Measurements from ENCODE around the gene HCN1.
"Not testable (repeated sequence)": the region's sequence is repeated elsewhere in the genome, so short reads cannot be mapped to it uniquely, and the experiment has no call there.

Gene HCN1

DNA sequence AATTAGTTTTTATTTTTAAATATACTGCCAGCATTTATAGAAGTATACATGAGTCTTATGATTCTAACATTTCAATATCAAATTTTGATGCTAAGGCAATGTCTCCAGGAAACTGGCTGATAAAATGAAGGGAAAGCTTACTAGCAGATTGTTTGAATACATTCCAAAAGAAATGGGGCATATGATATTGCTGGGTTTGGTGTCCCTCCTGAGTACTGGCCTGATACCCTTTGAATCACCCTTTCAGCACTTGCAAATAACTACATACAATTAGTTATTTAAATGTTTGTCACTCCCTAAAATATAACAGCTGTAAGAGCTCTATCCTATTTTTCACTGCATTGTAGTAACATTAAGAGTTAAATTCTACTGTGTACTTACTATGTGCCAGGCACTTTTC lies 360.8 kb downstream of the HCN1 start:
- no peaks in the 10 kb centered on the region for H3K9me3 ChIP-seq
- no peaks in the 10 kb centered on the region for H3K27me3 ChIP-seq
- no peaks in the 10 kb centered on the region for H3K4me1 ChIP-seq (ENCODE audit: control insufficient read depth in 1 of 2, insufficient read depth in 1 of 2, low read depth in 1 of 2, low read length in 1 of 2)
- H3K36me3 ChIP-seq = no peaks in the 10 kb centered on the region
- H3K27ac ChIP-seq = no peak overlapping the region
- TF ChIP-seq, protein P1, sequence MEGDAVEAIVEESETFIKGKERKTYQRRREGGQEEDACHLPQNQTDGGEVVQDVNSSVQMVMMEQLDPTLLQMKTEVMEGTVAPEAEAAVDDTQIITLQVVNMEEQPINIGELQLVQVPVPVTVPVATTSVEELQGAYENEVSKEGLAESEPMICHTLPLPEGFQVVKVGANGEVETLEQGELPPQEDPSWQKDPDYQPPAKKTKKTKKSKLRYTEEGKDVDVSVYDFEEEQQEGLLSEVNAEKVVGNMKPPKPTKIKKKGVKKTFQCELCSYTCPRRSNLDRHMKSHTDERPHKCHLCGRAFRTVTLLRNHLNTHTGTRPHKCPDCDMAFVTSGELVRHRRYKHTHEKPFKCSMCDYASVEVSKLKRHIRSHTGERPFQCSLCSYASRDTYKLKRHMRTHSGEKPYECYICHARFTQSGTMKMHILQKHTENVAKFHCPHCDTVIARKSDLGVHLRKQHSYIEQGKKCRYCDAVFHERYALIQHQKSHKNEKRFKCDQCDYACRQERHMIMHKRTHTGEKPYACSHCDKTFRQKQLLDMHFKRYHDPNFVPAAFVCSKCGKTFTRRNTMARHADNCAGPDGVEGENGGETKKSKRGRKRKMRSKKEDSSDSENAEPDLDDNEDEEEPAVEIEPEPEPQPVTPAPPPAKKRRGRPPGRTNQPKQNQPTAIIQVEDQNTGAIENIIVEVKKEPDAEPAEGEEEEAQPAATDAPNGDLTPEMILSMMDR (IDR thresholded peaks at IDR 0.05) = no peak
- no peak overlapping the region for H3K4me3 ChIP-seq (ENCODE audit: low read depth in 1 of 2, low read length in 1 of 2)

DNA sequence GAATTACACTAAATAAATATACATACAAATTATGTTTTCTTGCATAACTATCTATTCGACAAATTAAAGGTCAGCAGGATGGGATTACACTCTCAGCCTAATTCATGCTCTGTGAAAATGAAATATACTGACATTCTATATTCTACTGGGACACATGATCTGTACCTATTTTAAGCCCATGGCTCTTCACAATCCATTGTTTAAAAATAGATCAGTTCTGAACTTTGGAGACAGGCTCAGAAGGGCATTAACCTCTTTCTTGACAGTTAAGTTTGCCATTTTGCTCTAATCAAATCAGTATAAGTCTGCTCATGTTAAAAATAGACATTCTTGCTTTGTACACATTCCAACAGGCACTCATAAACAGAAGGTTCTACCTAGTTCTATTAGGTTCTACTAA lies 361.2 kb downstream of the HCN1 start:
- H3K27ac ChIP-seq = no peak overlapping the region

DNA sequence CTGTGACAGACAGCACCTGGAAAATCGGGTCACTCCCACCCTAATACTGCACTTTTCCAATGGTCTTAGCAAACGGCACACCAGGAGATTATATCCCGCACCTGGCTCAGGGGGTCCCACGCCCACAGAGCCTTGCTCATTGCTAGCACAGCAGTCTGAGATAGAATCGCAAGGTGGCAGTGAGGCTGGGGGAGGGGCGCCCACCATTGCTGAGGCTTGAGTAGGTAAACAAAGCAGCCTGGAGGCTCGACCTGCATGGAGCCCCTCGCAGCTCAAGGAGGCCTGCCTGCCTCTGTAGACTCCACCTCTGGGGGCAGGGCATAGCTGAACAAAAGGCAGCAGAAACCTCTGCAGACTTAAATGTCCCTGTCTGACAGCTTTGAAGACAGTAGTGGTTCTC lies 383.6 kb downstream of the HCN1 start:
- H3K4me1 ChIP-seq (ENCODE audit: control insufficient read depth in 1 of 2, insufficient read depth in 1 of 2, low read depth in 1 of 2, low read length in 1 of 2); H3K27me3 ChIP-seq; H3K9me3 ChIP-seq; H3K4me3 ChIP-seq (ENCODE audit: low read depth in 1 of 2, low read length in 1 of 2); H3K36me3 ChIP-seq; H3K27ac ChIP-seq: not testable (repeated sequence)

More for the DNA sequence above, 361.2 kb downstream of the HCN1 start:
- H3K9me3 ChIP-seq = no peaks in the 10 kb centered on the region
- H3K36me3 ChIP-seq = no peaks in the 10 kb centered on the region
- no peak overlapping the region for H3K4me3 ChIP-seq (ENCODE audit: low read depth in 1 of 2, low read length in 1 of 2)
- no peaks in the 10 kb centered on the region for H3K4me1 ChIP-seq (ENCODE audit: control insufficient read depth in 1 of 2, insufficient read depth in 1 of 2, low read depth in 1 of 2, low read length in 1 of 2)
- H3K27me3 ChIP-seq = no peaks in the 10 kb centered on the region
- TF ChIP-seq, protein P1 (IDR thresholded peaks at IDR 0.05) = no peak

DNA sequence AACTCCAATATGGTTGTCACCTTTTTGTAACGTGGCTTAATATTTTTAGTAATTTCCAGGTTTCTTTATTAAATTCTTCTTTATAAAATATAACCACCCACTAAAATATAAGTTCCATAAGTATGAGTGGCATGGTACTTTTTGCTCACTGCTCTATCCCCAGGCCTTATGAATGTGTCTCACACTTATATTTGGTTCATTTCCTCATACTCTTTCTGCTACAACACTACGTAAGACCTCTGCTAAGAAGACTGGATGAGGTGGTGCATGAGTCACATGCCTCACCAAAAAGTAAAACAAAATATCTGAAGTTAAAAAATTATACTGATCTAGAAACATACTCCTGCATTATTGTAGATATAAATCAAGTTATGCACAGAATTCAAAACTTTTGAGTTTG lies 400.9 kb downstream of the HCN1 start:
- Histone ChIP-seq H3K27ac (no peak overlapping the region), H3K4me1 (ENCODE audit: control insufficient read depth in 1 of 2, insufficient read depth in 1 of 2, low read depth in 1 of 2, low read length in 1 of 2) (no peaks in the 10 kb centered on the region), H3K36me3 (no peaks in the 10 kb centered on the region), H3K9me3 (no peaks in the 10 kb centered on the region), H3K4me3 (ENCODE audit: low read depth in 1 of 2, low read length in 1 of 2) (no peak overlapping the region), H3K27me3 (no peaks in the 10 kb centered on the region)
- TF ChIP-seq, protein P1 (IDR thresholded peaks at IDR 0.05) = no peak

DNA sequence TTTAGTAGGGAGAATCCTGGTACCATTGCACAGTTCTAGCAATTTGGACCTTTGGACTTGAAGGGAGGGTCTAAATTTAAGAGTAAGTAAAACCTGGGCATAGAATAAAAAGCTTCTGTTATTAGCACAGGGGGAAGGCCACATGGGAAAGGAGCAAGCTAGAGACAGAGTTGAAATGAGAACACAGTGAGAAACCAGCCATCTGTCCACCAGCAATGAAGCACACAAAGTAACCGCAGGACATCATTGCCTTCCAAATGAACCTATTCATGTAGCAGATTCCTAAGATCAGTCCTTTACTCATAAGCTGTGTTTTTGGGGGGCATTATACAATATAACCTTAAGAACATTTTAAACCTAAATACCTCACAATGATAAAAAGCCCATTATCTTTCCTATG lies 407.4 kb downstream of the HCN1 start:
- Histone ChIP-seq H3K36me3 (no peaks in the 10 kb centered on the region), H3K4me3 (ENCODE audit: low read depth in 1 of 2, low read length in 1 of 2) (no peak overlapping the region), H3K4me1 (ENCODE audit: control insufficient read depth in 1 of 2, insufficient read depth in 1 of 2, low read depth in 1 of 2, low read length in 1 of 2) (no peaks in the 10 kb centered on the region), H3K9me3 (no peaks in the 10 kb centered on the region), H3K27me3 (no peaks in the 10 kb centered on the region), H3K27ac (no peak overlapping the region)
- TF ChIP-seq, protein P1 (IDR thresholded peaks at IDR 0.05) = no peak

DNA sequence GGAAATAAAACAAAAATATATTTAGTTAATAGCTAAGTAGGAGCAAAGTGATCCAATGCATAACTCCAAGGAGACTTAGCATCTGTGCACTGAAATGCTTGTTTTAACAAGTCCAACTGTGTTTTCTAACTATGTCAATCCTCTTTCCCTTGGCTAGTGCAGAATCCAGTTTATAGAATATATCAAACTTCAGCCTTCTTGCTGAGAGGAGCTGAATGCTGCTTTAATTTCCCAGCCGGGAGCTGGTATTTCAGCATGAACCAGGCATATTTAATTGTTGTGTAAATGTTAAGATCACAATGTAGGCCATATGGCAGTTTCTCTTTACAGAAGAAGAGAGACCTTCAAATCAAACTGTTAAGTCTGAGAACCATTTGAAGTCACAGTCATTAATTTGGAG lies 411.7 kb downstream of the HCN1 start:
- TF ChIP-seq, protein P1 (IDR thresholded peaks at IDR 0.05) = no peak
- Histone ChIP-seq H3K27me3 (no peaks in the 10 kb centered on the region), H3K9me3 (no peaks in the 10 kb centered on the region), H3K4me3 (ENCODE audit: low read depth in 1 of 2, low read length in 1 of 2) (no peak overlapping the region), H3K36me3 (no peaks in the 10 kb centered on the region), H3K4me1 (ENCODE audit: control insufficient read depth in 1 of 2, insufficient read depth in 1 of 2, low read depth in 1 of 2, low read length in 1 of 2) (no peaks in the 10 kb centered on the region), H3K27ac (no peak overlapping the region)
